Loucy (cell line): ENCODE measurements around the gene RCBTB1.

Experiments used
- CTCF ChIP-seq: fragments of 200-600 bp; sonication (generic); conservative IDR thresholded peaks from 2 replicates; pipeline ENCODE4 v1.5.1; 2014; ENCODE audit warnings: mild to moderate bottlenecking, antibody characterized with exemption, low read length
- EZH2phosphoT487 ChIP-seq: fragments of 200-600 bp; IDR thresholded peaks from 2 replicates; pipeline ENCODE4 v1.6.1; 2018; ENCODE audit warnings: antibody characterized with exemption, mild to moderate bottlenecking, moderate library complexity, borderline replicate concordance

GRCh38 chr13:49533591-49534269, 51.6 kb downstream of the RCBTB1 start:
- TF ChIP-seq CTCF, result no peak
- no peak for TF ChIP-seq EZH2phosphoT487
